Panc1 (cell line): Measurements from ENCODE around the gene ABCA7. TPM values are rescaled to one million over a fixed set of nuclear protein-coding genes. Genes with fewer than 3 reads are reported as not detected.

Experiments used
- ATAC-seq: fragments of 200-7000 bp; cut with Tn5 transposase; 2 replicates; pipeline ENCODE4 v1.9.1; 2020; ENCODE audit warnings: mild to moderate bottlenecking, moderate library complexity
- BruUV-seq: library from RNA; stranded (reverse); fragments of 400-500 nt; replicated peaks from 2 replicates; lab custom pipeline; 2021; lab: Mats Ljungman, UMichigan
- CTCF ChIA-PET: fragments of 300-600 bp; sonication (Branson Sonifier 250); formaldehyde crosslinking; loops from one replicate; lab custom pipeline; 2022; ENCODE audit warnings: antibody characterized with exemption; lab: Charles Lee
- POLR2A ChIA-PET: fragments of 300-600 bp; sonication (Branson Sonifier 250); formaldehyde crosslinking; loops from one replicate; lab custom pipeline; 2022; ENCODE audit warnings: antibody characterized with exemption; lab: Charles Lee
- DNase-seq: peaks from one replicate; pipeline ENCODE4 v3.0.0-alpha.2; 2010; ENCODE audit warnings: low read depth, low spot score
- H3K27ac ChIP-seq: 2 replicates; pipeline ENCODE4 v1.5.1; 2011; ENCODE audit warnings: mild to moderate bottlenecking, low read length, inconsistent platforms
- H3K27me3 ChIP-seq: fragments of 200-500 bp; sonication (Bioruptor generic); 2 replicates; pipeline ENCODE4 v1.6.0; 2014; ENCODE audit warnings: low read length, inconsistent platforms; ENCODE audit not compliant: control insufficient read depth, insufficient read depth
- H3K36me3 ChIP-seq: fragments of 200-500 bp; sonication (Bioruptor generic); 2 replicates; pipeline ENCODE4 v1.5.1; 2014; ENCODE audit warnings: inconsistent platforms, mild to moderate bottlenecking, low read length, moderate library complexity; ENCODE audit not compliant: control insufficient read depth, insufficient read depth
- H3K4me1 ChIP-seq: 2 replicates; pipeline ENCODE4 v1.5.1; 2011; ENCODE audit warnings: inconsistent platforms, mild to moderate bottlenecking, low read length, moderate library complexity; ENCODE audit not compliant: control insufficient read depth, insufficient read depth
- H3K4me3 ChIP-seq, 2 experiments: 2 replicates each; pipeline ENCODE4 v1.5.1; 2011 to 2012; ENCODE audit warnings: low read depth in 2 of 2, low read length in 2 of 2, mild to moderate bottlenecking in 2 of 2, inconsistent platforms in 1 of 2, moderate library complexity in 1 of 2
- H3K9me3 ChIP-seq: fragments of 200-500 bp; sonication (Bioruptor generic); 2 replicates; pipeline ENCODE4 v1.5.1; 2014; ENCODE audit warnings: low read depth, mild to moderate bottlenecking, inconsistent platforms, low read length, moderate library complexity; ENCODE audit not compliant: control insufficient read depth, insufficient read depth
- POLR2AphosphoS5 ChIP-seq: IDR thresholded peaks from 2 replicates; pipeline ENCODE4 v1.6.1; 2012; ENCODE audit warnings: mild to moderate bottlenecking, low read depth, low read length, moderate library complexity
- SIN3A ChIP-seq: IDR thresholded peaks from 2 replicates; pipeline ENCODE4 v1.6.1; 2012; ENCODE audit warnings: low read depth, mild to moderate bottlenecking, low read length, moderate library complexity, borderline replicate concordance; ENCODE audit not compliant: insufficient read depth
- TCF7L2 ChIP-seq: IDR thresholded peaks from 2 replicates; pipeline ENCODE4 v1.6.1; 2011; ENCODE audit warnings: mild to moderate bottlenecking, low read depth, low read length, inconsistent platforms
- in situ Hi-C: cut with HindIII; loops from 2 replicates; pipeline ENCODE4 v1.10.0; 2016; ENCODE audit warnings: low sequenced_read_pairs, low pct_unique_long_range_greater_than_20kb
- intact Hi-C: fragments of 100-400 bp; cut with micrococcal nuclease; formaldehyde crosslinking; loops from one replicate; pipeline ENCODE4 v1.10.0; 2022; ENCODE audit not compliant: unreplicated experiment
- total RNA-seq: library from RNA; stranded (reverse); gene quantifications from one replicate; pipeline ENCODE4 v1.2.1, GENCODE V29; 2021; ENCODE audit not compliant: unreplicated experiment
- TF ChIP-seq, protein P1 (sequence below), 2 experiments: IDR thresholded peaks; 2 replicates each; pipeline ENCODE4 v1.6.1; 2011 to 2012; ENCODE audit warnings: low read depth in 2 of 2, control low read depth in 1 of 2, low read length in 1 of 2, mild to moderate bottlenecking in 1 of 2, moderate library complexity in 1 of 2; ENCODE audit not compliant: insufficient read depth in 1 of 2
- TF ChIP-seq, protein P2 (sequence below): fragments of 450-650 bp; IDR thresholded peaks from 2 replicates; pipeline ENCODE4 v1.5.1; 2017; ENCODE audit warnings: mild to moderate bottlenecking

The ABCA7 gene
- total RNA-seq, 1 experiment from 2014 or later, result 47.5 TPM

DNA sequence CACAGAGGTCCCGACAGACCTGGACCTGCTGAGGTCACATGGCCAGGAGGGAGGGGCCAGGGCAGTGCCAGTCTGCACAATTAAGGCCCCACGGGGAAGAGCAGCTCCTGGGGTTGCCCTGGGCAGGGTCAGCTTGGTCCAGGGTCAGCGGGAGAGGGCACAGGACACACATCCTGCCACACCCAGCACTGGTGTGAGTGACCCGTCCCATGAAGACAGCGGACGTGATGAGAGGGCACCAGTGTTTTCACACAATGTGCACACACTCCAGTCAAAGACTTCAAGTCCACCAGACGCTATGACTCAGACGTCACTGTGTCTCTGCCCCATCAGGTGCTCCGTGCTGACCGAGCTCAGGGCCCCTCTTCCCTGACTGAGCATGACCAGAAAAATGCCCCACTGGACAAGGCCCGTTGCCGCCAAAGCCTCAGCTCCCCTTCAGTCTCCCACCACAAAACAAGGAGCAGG is 23.2 kb upstream of the ABCA7 start:
- peak; percentile 24 for ATAC-seq

DNA sequence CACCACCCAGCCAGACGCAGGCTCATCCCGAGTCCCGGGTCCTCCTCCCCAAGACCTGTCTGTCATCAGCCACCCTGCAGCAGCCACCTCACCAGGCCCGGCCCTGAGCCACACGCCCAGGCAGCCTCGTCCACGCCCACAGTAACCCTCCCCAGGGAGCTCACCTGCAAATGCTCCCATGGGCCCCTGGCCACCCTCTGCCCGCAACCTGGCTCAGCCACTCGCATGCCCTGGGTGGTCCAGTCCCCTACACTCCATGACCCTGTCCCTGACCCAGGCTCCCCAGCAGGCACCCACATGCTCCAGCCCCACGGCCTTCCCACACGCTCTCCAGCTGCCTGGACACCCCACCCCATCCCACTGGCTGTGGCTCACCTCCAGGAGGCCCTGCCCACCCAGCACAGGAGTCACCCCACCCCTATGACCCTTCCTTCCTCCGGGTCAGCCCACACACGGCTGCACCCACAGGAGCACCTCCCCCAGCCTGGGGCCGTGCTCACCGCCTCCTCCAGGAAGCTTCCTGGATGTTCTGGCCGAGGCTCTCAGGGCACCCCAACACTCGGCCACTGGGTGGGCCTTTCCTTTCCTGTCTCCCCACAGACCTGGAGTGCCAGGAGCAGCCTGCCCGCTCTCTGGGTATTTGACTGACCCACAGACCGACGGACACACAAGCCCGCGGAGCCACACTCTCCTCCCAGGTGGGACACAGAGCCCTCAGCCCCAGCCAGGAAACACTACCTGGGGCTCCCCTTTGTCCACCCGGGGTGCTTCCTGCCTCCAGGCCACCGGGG is 22.6 kb upstream of the ABCA7 start:
- peak overlapping the region; percentile 84 for H3K27ac ChIP-seq
- DNase-seq, result no peak
- ChIA-PET POLR2A (interaction anchor here (0.8 kb wide), 1 partner anchor 9 kb away, joined by 4 read pairs; the partner anchor contains the start of gene CNN2), CTCF (interaction anchor here (0.6 to 0.7 kb wide), 2 partner anchors 9 to 168 kb away, joined by 5 to 13 read pairs; partner anchors contain the start of gene CNN2)
- BruUV-seq, result no TSS peak
- H3K36me3 ChIP-seq, result no peaks in the 10 kb centered on the region; the same call in 1 of the 2 replicates
- no peaks in the 10 kb centered on the region for H3K9me3 ChIP-seq
- ATAC-seq, result peak; percentile 17
- H3K4me1 ChIP-seq, result peaks cover 20% of the 10 kb centered on the region
- peak overlapping the region; percentile 4 to 11; a peak in 2 of 4 replicates for H3K4me3 ChIP-seq
- no peaks in the 10 kb centered on the region for H3K27me3 ChIP-seq
- in situ Hi-C loops (no loop called here), intact Hi-C loops (no loop called here)
- TF ChIP-seq, protein P1, sequence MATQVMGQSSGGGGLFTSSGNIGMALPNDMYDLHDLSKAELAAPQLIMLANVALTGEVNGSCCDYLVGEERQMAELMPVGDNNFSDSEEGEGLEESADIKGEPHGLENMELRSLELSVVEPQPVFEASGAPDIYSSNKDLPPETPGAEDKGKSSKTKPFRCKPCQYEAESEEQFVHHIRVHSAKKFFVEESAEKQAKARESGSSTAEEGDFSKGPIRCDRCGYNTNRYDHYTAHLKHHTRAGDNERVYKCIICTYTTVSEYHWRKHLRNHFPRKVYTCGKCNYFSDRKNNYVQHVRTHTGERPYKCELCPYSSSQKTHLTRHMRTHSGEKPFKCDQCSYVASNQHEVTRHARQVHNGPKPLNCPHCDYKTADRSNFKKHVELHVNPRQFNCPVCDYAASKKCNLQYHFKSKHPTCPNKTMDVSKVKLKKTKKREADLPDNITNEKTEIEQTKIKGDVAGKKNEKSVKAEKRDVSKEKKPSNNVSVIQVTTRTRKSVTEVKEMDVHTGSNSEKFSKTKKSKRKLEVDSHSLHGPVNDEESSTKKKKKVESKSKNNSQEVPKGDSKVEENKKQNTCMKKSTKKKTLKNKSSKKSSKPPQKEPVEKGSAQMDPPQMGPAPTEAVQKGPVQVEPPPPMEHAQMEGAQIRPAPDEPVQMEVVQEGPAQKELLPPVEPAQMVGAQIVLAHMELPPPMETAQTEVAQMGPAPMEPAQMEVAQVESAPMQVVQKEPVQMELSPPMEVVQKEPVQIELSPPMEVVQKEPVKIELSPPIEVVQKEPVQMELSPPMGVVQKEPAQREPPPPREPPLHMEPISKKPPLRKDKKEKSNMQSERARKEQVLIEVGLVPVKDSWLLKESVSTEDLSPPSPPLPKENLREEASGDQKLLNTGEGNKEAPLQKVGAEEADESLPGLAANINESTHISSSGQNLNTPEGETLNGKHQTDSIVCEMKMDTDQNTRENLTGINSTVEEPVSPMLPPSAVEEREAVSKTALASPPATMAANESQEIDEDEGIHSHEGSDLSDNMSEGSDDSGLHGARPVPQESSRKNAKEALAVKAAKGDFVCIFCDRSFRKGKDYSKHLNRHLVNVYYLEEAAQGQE (IDR thresholded peaks at IDR 0.05; ENCODE audit: insufficient read depth in 1 of 2, low read depth in 2 of 2, low read length in 1 of 2), result no peak
- no peak for TF ChIP-seq TCF7L2
- TF ChIP-seq, protein P2, sequence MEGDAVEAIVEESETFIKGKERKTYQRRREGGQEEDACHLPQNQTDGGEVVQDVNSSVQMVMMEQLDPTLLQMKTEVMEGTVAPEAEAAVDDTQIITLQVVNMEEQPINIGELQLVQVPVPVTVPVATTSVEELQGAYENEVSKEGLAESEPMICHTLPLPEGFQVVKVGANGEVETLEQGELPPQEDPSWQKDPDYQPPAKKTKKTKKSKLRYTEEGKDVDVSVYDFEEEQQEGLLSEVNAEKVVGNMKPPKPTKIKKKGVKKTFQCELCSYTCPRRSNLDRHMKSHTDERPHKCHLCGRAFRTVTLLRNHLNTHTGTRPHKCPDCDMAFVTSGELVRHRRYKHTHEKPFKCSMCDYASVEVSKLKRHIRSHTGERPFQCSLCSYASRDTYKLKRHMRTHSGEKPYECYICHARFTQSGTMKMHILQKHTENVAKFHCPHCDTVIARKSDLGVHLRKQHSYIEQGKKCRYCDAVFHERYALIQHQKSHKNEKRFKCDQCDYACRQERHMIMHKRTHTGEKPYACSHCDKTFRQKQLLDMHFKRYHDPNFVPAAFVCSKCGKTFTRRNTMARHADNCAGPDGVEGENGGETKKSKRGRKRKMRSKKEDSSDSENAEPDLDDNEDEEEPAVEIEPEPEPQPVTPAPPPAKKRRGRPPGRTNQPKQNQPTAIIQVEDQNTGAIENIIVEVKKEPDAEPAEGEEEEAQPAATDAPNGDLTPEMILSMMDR, result no peak
- TF ChIP-seq POLR2AphosphoS5, result no peak
- TF ChIP-seq SIN3A, result no peak

More for the DNA sequence above, 23.2 kb upstream of the ABCA7 start:
- DNase-seq, result no peak
- Histone ChIP-seq H3K4me3 (no peak overlapping the region), H3K27me3 (no peaks in the 10 kb centered on the region), H3K4me1 (peaks cover 20% of the 10 kb centered on the region), H3K27ac (peak overlapping the region; percentile 44; the same call in 1 of the 2 replicates), H3K36me3 (no peaks in the 10 kb centered on the region; the same call in 1 of the 2 replicates), H3K9me3 (no peaks in the 10 kb centered on the region)
- in situ Hi-C loops (no loop called here), intact Hi-C loops (no loop called here)
- CTCF ChIA-PET, result interaction anchor here (0.6 kb wide), 1 partner anchor 167 kb away, joined by 13 read pairs; no protein-coding TSS in a partner anchor
- TF ChIP-seq, protein P2, result no peak
- TF ChIP-seq POLR2AphosphoS5 (no peak), TCF7L2 (no peak), SIN3A (no peak)
- TF ChIP-seq, protein P1 (IDR thresholded peaks at IDR 0.05; ENCODE audit: insufficient read depth in 1 of 2, low read depth in 2 of 2, low read length in 1 of 2), result no peak
- no TSS peak for BruUV-seq
- POLR2A ChIA-PET, result interaction anchor here (0.8 kb wide), 1 partner anchor 10 kb away, joined by 4 read pairs; the partner anchor contains the start of gene CNN2
